ENCODE results near the gene CCDC28B. TPM values are rescaled to one million over a fixed set of nuclear protein-coding genes. Genes with fewer than 3 reads are reported as not detected.

The CCDC28B gene
- polyA plus RNA-seq, 1 donor from 2014 or later = 176 TPM

- H3K79me2 ChIP-seq (replicated peaks; ENCODE audit: insufficient read depth, low read length) = no peaks in the 10 kb centered on the region
- H3K4me3 ChIP-seq (ENCODE audit: low read length) = peak overlapping the region; percentile 86
- no peaks in the 10 kb centered on the region for H3K27me3 ChIP-seq (ENCODE audit: insufficient read depth, low read depth, low read length)
- no peaks in the 10 kb centered on the region for H3K36me3 ChIP-seq (ENCODE audit: insufficient read depth, low read length)
- no peaks in the 10 kb centered on the region for H3K9me3 ChIP-seq (ENCODE audit: low read length)
- H3K9me2 ChIP-seq (ENCODE audit: insufficient read depth, low read length) = no peaks in the 10 kb centered on the region
- no peaks in the 10 kb centered on the region for H4K20me1 ChIP-seq (ENCODE audit: insufficient read depth)
- peak overlapping the region; percentile 35 for H2AFZ ChIP-seq (ENCODE audit: low read depth, low read length)
- H3K9ac ChIP-seq (ENCODE audit: low read length) = peak overlapping the region; percentile 94
- no peaks in the 10 kb centered on the region for H3F3A ChIP-seq (ENCODE audit: insufficient read depth, low read length, poor library complexity, severe bottlenecking)
- H3K27ac ChIP-seq (ENCODE audit: low read length) = peak overlapping the region; percentile 98
- peak overlapping the region; percentile 93 for H3K4me2 ChIP-seq (ENCODE audit: low read length)
- TF ChIP-seq POLR2AphosphoS5 (IDR thresholded peaks at IDR 0.05) = no peak
- no peak for TF ChIP-seq REST (IDR thresholded peaks at IDR 0.05; ENCODE audit: borderline replicate concordance)
- TF ChIP-seq SMC3 (conservative IDR thresholded peaks at IDR 0.05; ENCODE audit: poor library complexity) = no peak
- no peak for TF ChIP-seq RAD21 (conservative IDR thresholded peaks at IDR 0.05)
Measured at GRCh38 chr1:32199717-32200072, 700 bp upstream of the CCDC28B start.

- no peaks in the 10 kb centered on the region for H3K27me3 ChIP-seq (ENCODE audit: insufficient read depth, low read depth, low read length)
- peaks cover 4% of the 10 kb centered on the region for H3K79me2 ChIP-seq (replicated peaks; ENCODE audit: insufficient read depth, low read length)
- TF ChIP-seq CTCF (IDR thresholded peaks at IDR 0.05; ENCODE audit: poor library complexity, severe bottlenecking) (no peak), TAF1 (IDR thresholded peaks at IDR 0.05; ENCODE audit: low read depth) (no peak), REST (IDR thresholded peaks at IDR 0.05; ENCODE audit: borderline replicate concordance) (peak; percentile 32), EZH2 (IDR thresholded peaks at IDR 0.05; ENCODE audit: borderline replicate concordance, insufficient read depth, low read length, poor library complexity, severe bottlenecking) (no peak), MXI1 (conservative IDR thresholded peaks at IDR 0.05; ENCODE audit: poor library complexity, severe bottlenecking) (no peak), EP300 (conservative IDR thresholded peaks at IDR 0.05; ENCODE audit: poor library complexity, severe bottlenecking) (no peak)
- H3K9me2 ChIP-seq (ENCODE audit: insufficient read depth, low read length) = no peaks in the 10 kb centered on the region
- H3K9ac ChIP-seq (ENCODE audit: low read length) = peak overlapping the region; percentile 94
- peak overlapping the region; percentile 91 for H3K4me2 ChIP-seq (ENCODE audit: low read length)
- no peaks in the 10 kb centered on the region for H4K20me1 ChIP-seq (ENCODE audit: insufficient read depth)
- peak overlapping the region; percentile 86 for H3K4me3 ChIP-seq (ENCODE audit: low read length)
- no peaks in the 10 kb centered on the region for H3F3A ChIP-seq (ENCODE audit: insufficient read depth, low read length, poor library complexity, severe bottlenecking)
- H3K9me3 ChIP-seq (ENCODE audit: low read length) = no peaks in the 10 kb centered on the region
- peak overlapping the region; percentile 98 for H3K27ac ChIP-seq (ENCODE audit: low read length)
- peak overlapping the region; percentile 56 for H2AFZ ChIP-seq (ENCODE audit: low read depth, low read length)
- H3K36me3 ChIP-seq (ENCODE audit: insufficient read depth, low read length) = no peaks in the 10 kb centered on the region
Measured at GRCh38 chr1:32201011-32201855, 838 bp downstream of the CCDC28B start.
